ENCODE measurements around the gene CNTN1.

Gene CNTN1

DNA sequence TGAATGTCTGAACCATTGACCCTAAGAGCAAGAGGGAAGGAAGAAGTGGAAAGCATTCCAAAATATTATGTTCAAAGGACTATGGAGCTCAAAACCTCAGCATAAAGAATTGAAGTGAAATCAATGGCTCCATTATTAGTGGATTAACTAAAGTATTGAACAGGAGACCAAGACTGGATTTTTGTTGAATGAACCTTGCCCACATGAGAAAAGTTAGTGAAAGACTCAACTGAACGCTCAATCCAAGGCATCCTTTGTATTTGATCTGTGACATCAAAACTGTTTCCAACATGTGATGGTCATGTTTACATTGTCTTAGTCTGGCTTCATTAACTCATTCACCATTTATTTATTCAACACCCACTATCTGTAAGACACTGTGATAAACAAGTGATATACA lies 161.0 kb downstream of the CNTN1 start:
- no peak for DNase-seq (ENCODE audit: low read depth)

- no peak for DNase-seq (ENCODE audit: low read depth)
These were observed 162.4 kb downstream of the CNTN1 start for GRCh38 chr12:40854604-40855003.

DNA sequence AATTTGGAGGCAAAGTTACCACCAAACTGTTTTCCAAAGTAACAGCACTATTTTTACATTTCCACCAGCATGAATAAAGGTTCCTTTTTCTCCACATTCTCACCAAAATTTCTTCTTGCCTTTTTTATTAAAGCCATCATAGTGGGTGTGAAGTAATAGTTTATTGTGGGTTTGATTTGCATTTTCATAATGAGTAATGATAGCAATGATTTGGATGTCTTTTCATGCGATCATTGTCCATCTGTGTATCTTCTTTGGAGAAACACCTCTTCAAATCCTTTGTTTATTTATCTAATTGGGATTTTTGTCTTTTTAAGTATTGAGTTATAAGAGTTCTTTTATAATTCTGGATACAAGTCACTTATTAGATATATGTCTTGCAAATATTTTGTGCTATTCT lies 172.7 kb downstream of the CNTN1 start:
- DNase-seq (ENCODE audit: low read depth) = no peak

- no peak for DNase-seq (ENCODE audit: low read depth)
These were observed 178.7 kb downstream of the CNTN1 start for GRCh38 chr12:40870981-40871380.

DNA sequence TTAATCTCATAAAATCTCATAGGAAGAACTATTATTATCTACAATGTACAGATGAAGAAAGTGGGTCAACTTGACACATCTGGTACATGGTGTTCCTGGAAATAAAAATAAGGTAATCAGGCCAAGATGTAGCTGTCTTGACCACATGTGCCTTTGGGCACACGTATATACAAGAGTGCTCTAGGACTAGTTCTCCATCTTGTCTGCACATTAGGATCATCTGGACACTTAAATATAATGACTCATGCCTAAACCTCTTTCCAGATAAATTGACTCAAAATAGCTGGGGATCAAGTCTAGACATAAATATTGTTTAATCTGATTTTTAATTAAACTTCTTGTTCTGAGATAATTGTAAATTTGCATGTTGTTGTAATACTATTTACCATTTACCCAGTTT lies 182.6 kb downstream of the CNTN1 start:
- no peak for DNase-seq (ENCODE audit: low read depth)

GRCh38 chr12:40889329-40889728 lies 197.1 kb downstream of the CNTN1 start:
- no peak for DNase-seq (ENCODE audit: low read depth)

- no peak for DNase-seq (ENCODE audit: low read depth)
These were observed 200.3 kb downstream of the CNTN1 start for GRCh38 chr12:40892528-40892927.

- DNase-seq (ENCODE audit: low read depth) = no peak
These were observed 206.3 kb downstream of the CNTN1 start for GRCh38 chr12:40898505-40898904.

DNA sequence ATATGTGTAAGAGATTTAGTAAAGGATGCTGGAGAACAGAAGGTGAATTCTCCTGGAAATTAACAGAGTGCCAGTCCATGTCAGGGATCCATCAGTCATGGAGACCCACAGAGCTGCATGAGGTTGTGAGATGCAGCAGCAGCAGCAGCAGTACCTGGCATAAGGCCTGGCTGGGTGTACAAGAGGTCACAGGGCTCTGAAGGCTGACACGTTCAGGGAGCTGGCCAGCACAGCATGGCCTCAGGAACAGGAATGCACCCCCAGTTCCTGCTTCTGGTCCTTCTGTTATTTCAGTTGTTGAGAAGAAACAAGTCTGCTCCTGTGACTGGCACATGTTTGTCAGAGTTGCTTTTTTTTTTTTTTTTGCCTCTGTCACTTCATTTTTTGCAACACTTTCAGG lies 210.8 kb downstream of the CNTN1 start:
- no peak for DNase-seq (ENCODE audit: low read depth)

DNA sequence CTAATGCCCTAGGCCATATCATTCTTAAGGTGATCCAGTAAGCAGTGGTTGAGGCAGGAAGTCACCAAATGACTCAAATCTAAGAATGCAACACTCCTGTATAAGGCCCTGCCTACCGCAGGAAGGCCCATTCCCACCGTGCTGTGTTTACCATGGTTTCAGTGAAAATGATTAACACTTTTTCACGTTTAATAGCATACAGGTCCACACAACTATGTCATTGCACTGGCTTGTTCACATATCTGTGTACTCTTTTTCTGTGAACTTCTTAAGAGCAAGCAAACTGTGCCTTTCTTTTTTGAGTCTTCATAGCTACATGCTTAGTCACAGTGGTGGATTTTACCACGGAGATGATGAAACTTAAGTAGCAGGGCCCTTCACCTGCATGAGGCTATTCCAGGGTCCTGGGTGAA lies 214.9 kb downstream of the CNTN1 start:
- no peak for DNase-seq (ENCODE audit: low read depth)

GRCh38 chr12:40911676-40912075 lies 219.4 kb downstream of the CNTN1 start:
- DNase-seq (ENCODE audit: low read depth) = no peak

- DNase-seq (ENCODE audit: low read depth) = no peak
These were observed 222.9 kb downstream of the CNTN1 start for GRCh38 chr12:40915172-40915571.

- DNase-seq (ENCODE audit: low read depth) = no peak
These were observed 225.3 kb downstream of the CNTN1 start for GRCh38 chr12:40917561-40917960.

GRCh38 chr12:40921563-40922163 lies 229.4 kb downstream of the CNTN1 start:
- no peak for DNase-seq (ENCODE audit: low read depth)

GRCh38 chr12:40937891-40938290 lies 245.7 kb downstream of the CNTN1 start:
- no peak for DNase-seq (ENCODE audit: low read depth)

DNA sequence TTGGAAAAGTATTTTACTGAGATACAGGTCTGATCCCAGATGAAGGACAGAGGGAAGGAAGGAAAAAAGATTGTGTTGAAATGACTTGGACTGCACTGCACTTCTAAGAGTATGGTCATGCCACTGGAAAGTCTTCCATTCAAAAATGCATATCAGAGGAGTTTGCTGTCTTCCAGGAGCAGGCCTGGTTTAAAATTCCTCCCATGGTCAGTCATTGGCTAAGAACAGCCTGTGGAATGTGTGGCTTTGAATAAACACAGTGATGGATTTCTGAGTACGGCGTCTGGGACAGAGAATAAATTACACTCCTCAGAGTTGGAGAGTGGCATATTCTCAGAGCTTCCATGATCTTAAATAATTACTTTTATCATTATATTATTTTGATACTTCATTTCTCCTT lies 250.1 kb downstream of the CNTN1 start:
- DNase-seq (ENCODE audit: low read depth) = no peak

- no peak for DNase-seq (ENCODE audit: low read depth)
These were observed 253.5 kb downstream of the CNTN1 start for GRCh38 chr12:40945772-40946171.

DNA sequence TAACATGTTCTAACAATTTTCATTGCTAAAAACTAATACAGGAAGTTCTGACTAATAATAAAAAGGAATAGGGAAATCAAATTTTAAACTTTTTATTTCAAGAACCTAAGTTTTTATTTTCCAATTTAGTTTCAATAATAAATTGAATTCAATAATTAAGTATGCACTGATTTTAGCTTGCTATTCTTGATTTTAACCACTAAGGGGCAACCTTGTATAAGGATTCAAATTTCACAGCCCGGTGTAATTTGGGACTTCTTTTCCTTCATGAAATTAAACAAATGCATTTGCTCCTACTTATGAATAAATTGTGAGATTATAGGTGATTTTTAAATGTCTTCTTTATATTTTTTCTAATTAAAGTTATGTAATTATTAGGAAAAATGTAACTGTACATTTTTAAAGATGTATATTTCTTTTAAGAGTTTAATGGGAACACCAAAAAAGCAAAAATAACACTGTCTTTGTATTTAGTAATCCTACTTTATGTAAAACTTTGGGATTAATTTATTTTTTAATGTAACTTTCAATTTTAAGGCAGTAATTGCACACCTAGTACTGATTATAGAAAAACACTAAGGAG lies 254.5 kb downstream of the CNTN1 start:
- no peak for DNase-seq (ENCODE audit: low read depth)

GRCh38 chr12:40947797-40948196 lies 255.6 kb downstream of the CNTN1 start:
- no peak for DNase-seq (ENCODE audit: low read depth)

GRCh38 chr12:40953076-40953475 lies 260.8 kb downstream of the CNTN1 start:
- DNase-seq (ENCODE audit: low read depth) = no peak

GRCh38 chr12:40957417-40957816 lies 265.2 kb downstream of the CNTN1 start:
- DNase-seq (ENCODE audit: low read depth) = no peak

- no peak for DNase-seq (ENCODE audit: low read depth)
These were observed 266.8 kb downstream of the CNTN1 start for GRCh38 chr12:40959041-40959440.

- no peak for DNase-seq (ENCODE audit: low read depth)
These were observed 271.5 kb downstream of the CNTN1 start for GRCh38 chr12:40963751-40964150.

GRCh38 chr12:40969796-40970195 lies 277.6 kb downstream of the CNTN1 start:
- DNase-seq (ENCODE audit: low read depth) = no peak
